NCI-H226 (cell line): Measurements from ENCODE around the gene JOSD2.

Experiments
- DNase-seq: peaks from one replicate; pipeline ENCODE4 v3.0.0-alpha.2; 2015

Gene JOSD2

DNA sequence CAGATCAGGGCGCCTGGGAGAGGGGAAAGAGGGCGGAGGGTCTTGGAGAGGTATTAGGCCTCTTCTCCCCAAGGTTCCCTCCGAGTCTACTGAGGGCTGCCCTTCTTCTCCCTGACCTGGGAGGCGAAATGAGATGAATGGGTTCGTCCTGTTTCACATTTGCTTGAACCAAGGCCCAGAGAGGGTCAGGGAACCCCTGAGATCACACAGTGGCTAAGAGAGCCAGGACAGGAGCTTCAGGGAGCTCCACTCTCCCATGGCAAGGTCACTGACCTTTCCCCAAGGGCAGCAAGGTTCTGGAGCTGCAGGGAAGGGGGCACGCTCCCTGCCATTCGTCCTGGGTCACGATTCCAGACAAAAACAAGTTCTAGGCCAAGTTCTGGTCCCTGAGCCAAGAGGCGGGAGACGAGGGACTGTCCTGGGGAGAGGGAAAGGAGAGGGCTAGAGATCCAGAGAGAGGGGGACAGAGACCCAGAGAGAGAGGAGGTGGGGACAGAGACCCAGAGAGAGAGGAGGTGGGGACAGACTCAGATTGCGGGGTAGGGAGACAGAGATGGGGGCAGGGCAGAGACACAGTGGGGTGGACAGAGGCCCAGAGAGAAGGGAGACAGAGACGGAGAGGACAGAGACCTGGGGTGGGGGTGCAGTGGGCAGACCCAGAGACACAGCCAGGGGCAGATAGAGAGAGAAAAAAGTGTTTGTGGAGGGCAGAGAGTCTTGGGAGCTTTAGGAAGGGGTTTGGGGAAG lies 2.2 kb upstream of the JOSD2 start:
- DNase-seq: no peak

DNA sequence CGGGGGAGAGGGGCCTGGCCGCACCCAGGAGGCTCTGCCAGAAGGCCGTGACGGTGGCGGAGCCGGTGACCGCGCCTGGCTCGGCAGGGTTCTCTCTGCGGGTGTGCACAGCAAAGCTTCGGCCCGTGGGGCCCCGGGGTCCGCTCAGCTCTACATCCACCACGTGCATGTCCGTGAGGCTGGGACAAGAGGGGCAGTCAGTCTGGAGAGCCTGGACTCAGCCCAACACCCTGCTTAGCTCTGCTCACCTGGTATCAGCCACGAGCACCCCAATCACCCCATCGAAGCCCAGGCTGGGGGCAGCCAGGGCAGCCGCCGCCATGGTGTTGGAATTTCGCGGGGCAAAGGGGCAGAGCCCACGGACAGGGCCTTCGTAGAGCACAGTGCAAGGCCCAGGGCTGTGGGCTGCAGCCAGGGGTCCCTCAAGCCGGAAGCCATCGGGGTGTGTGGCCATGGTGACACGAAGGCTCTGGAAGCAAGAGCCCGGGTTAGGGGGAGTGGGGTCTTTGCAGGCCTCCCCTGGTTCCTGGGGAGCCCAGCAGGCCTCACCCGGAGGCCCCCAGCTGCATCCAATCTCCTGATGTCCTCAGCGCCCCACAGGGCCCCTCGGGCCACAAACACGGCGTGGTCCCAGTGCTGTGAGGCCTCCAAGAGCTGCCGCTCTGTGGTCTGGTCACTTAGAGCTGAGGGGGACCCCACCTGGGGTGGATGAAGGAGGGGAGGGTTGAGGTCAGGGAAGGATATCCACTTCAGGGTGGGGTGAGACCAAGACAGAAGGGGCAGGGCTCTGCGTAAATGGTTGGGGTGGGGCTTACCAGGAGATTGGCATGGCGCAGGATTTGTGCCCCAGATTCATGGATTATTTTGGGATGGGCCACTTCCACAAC lies 1.4 kb upstream of the JOSD2 start:
- no peak for DNase-seq

DNA sequence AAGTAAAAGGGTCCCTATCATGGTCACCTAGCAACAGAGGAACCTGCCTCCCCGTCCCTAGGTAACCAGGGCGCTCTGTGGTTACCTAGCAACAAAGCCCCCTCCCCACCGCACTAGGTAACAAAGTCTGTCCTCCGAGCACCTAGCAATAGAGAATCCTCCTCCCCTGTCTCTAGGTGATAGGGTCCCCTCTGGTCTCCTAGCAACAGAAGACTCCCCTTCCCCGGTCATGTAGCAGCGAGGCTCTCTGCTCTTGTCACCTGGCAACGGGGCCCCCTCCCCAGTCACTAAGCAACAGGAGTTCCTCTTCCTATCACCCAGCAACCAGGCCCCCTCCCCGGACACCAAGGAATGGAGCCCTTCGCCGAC lies 307 bp downstream of the JOSD2 start:
- DNase-seq: no peak

GRCh38 chr19:50510121-50510670 lies 795 bp downstream of the JOSD2 start:
- no peak for DNase-seq

DNA sequence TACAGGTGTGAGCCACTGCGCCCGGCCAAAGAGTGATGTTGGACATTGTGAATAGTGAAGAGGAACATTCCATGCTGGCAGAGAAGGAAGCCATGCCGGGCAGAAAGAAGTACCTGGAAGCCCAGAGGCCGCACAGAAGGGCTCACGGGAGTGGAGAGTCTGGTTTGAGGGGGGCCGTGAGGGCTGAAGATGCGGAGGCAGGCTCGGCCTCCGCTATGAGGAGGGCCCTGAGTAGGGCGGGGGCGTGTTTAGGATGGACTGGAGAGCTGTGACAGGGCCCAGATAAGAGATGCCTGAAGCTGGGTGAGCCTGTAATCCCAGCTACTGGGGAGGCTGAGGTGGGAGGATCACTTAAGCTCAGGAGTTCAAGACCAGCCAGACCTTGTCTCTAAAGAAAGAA lies 1.6 kb downstream of the JOSD2 start:
- DNase-seq: no peak

- DNase-seq: no peak
Observed at GRCh38 chr19:50508843-50509190, 2.2 kb downstream of the JOSD2 start.

DNA sequence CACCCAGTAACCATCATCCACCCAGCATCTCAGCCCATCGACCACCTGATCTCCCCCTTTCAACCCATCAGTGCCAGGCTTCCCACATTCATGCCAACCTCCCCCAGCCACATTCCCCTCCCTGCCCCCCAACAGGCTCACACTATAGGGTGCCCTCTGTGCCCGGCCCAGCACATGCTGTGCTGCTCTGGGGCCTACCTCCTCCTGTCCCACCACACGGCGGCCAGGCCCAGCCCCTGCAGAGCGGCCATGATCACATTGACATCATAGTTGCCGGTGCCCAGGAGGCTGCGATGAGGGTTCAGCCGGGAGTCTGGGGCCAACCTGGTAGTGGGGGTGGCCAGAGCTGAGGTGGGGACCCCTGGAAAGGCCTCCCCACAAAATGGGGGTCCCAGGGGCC lies 3.6 kb downstream of the JOSD2 start:
- no peak for DNase-seq

GRCh38 chr19:50506700-50507099 lies 4.3 kb downstream of the JOSD2 start:
- no peak for DNase-seq

DNA sequence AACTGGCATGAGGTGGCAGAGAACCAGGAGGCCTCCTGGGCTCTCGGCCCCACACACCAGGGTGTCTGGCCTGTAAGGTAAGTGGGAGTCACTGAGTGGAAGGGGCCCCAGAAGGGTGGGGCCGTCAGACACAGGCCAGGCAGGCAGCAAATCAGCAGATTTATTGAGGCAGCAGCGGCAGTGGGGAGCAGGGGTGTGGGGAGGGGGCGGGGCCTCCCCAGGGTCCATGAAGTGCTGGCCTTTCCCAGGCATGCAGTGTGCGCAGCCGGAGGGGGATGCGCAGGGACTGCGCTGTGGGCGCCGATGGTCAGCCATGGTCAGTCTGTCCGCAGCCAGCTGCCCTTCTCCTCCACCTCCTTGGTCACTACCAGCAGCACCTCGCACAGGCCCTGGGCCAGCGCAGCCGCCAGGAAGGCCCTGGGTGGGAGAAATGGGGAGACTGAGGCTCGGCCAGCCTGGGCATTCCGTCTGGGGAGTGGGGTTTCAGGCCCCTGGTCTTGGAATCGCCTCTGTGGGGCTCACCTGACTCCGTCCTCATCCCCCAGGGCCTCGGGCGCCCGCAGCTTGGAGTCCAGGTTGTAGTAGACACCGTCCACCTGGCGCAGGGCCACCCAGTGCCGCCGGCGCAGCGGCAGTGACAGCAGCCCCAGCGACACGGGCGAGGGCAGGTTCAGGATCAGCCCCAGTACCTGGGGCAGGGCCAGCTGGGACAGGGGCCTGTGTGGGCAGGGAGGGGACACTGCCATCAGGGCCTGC lies 5.0 kb downstream of the JOSD2 start:
- DNase-seq: no peak

GRCh38 chr19:50501568-50502475 lies 9.2 kb downstream of the JOSD2 start:
- no peak for DNase-seq

GRCh38 chr19:50501186-50501567 lies 9.8 kb downstream of the JOSD2 start:
- DNase-seq: no peak

- DNase-seq: no peak
Observed at GRCh38 chr19:50500753-50501151, 10.2 kb downstream of the JOSD2 start.

DNA sequence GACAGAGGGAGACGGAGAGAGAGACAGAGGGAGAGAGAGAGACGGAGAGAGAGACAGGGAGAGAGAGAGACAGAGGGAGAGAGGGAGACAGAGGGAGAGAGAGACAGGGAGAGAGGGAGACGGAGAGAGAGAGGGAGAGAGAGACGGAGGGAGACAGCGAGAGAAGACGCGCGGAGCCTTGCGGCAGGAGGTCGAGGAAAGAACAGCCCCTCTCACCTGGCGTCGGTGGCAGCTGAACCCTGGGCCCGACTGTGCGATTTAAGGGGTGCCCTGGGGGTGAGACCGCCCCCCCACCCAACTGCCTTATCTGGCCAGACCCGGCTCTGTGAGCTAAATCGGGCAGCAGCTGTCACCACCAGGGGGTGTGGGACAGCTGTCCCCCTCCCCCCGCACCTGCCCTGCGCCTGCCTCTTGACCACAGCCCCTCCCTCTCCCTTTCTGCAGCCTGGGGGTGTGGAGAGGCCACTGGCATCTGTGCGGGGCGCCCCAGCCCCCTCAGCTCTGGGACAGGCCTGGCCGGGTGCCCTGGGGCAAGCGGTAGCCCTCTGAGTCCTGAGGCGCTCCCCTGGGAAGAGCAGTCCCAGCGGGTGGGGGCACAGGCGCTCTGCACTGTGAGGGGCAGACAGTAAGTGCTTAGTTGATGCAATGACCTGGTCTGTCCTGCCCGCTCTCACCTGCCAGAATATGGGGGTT lies 10.8 kb downstream of the JOSD2 start:
- DNase-seq: no peak

DNA sequence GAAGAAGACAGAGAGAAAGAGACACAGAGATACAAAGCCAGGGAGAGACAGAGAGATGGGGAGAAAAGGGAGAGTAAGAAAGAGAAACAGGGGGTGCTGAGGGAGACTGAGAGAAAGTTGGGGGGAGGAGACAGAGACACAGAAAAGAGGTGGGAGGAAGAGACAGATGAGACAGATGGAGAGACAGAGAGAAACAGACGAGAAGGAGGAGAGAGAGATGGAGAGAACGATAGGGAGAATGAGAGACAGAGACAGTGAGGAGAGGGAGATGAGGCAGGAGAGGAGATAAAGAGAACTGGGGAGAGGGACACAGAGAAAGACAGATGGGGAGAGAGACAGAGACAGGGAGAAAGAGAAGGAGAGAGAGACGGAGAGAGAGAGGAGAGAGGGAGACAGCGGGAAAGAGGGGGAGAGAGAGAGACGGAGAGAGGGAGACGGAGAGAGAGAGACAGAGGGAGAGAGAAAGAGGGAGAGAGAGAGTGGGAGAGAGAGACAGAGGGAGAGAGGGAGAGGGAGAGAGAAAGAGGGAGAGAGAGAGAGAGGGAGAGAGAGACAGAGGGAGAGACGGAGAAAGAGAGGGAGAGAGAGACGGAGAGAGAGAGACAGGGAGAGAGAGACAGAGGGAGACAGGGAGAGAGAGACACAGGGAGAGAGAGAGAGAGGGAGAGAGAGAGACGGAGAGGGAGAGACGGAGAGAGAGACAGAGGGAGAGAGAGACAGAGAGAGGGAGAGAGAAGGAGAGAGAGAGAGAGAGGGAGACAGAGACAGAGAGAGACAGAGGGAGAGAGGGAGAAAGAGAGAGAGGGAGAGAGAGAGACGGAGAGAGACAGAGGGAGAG lies 12.6 kb downstream of the JOSD2 start:
- DNase-seq: no peak

DNA sequence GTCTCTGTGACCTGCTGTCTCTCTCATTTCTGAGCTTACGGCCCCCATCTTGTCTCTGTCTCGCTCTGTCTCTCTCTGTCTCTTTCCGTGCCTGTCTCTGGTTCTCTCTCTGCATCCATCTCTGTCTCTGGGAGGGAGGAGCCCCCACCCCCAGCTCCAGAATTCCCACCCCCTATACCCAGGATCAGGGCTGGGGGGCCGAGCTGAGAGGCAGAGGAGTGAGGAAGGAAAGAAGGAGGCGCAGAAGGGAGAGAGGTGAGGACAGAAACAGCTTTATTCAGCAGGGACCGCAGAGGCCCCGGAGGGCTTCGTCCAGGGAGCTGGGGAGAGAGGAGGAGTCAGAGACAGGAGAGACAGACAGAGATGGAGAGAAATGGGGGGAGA lies 14.0 kb downstream of the JOSD2 start:
- DNase-seq: no peak

- no peak for DNase-seq
Observed at GRCh38 chr19:50496189-50497021, 14.6 kb downstream of the JOSD2 start.

GRCh38 chr19:50495020-50495531 lies 15.9 kb downstream of the JOSD2 start:
- DNase-seq: no peak

DNA sequence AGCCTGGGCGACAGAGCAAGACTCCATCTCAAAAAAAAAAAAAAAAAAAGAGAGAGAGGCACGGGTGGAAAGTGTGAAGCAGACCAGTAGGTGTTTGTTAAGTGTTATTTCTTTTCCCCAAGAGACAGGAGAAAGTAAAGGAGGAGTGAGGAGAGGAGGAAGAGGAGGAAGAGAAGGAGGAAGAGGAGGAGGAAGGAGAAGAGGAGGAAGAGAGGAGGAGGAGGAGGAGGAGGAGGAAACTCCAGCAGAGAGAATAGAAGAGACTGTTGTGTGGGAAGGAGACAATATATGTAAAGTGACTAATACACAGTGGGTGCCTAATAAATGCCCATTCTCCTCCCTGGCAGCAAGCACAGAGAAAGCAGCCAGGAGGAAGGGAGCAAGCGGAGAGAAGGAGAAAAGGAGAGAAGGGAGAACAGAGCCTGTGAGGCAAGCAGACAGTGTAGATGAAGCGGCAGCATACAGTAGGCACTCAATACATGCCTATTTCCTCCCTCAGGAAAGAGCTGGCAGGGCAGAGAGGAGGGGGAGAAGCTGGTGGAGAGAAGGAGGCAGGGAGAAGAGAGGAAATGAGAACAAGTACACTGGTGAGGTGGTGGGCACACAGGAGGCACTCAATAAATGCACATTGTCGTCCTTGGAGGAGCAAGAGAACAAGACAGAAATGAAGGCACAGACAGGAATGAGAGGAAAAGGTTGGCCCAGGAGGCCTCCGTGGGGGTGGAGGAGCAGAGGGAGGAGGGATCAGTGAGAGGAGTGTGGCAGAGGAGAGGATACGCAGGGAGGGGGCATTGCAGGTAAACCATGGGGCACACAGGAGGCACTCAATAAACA lies 16.6 kb downstream of the JOSD2 start:
- no peak for DNase-seq

DNA sequence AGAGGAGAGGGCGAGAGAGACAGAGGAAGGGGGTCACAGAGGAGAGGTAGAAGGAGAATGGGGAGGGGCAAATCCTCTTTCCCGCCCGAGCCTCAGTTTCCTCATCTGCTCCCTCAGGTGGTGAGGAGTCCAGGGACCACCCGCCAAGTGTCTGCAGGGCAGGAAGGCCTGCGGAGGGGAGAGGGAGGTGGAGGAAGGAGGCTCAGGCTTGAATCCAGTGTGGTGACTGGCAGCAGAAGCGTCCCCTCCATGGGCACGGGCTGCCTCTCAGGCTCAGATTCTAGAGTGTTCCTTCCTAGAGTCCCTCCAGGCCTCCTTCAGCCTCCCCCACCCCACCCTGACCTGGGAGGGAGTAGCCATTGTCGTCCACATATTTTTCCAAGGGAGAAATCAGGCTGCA lies 17.8 kb downstream of the JOSD2 start:
- DNase-seq: no peak
